ENCODE data around the gene CORO7. TPM values are rescaled to one million over a fixed set of nuclear protein-coding genes. Genes with fewer than 3 reads are reported as not detected.

Gene CORO7
- total and polyA plus RNA-seq, 9 of the 15 experiments (the other 6 are each of a cell fraction or from before 2014, with no cell fraction given) = 0.45 to 77.2 (median 18.7) TPM

DNA sequence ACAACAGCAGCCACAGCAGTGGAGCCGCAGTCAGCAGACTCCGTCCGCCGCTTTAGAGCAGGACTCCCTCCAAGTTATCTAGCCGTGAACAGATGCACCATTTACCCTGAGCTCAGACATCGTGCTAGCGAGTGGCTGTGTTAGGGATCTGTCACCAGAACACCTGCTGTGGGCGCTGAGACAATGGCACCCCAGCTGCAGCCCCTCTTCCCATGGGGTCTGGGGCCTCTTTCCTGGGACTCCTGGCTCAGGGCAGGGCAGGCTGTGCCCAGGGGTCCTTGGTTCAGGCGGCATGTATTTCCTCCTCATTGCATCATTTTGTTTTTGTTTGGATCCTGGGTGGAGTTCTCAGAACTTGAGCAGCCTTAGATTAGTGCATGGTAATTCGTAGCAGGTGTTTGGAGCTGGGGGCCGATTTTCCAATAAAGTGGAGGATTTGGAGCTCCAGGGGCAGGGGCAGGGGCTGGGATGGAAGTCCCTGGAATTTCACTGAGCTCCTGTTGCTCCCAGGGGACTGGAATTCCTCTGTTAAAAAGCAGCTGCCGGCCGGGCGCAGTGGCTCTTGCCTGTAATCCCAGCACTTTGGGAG, 34.6 kb upstream of the CORO7 start (continued):
- TF ChIP-seq ZMIZ1 (IDR thresholded peaks at IDR 0.05; ENCODE audit: low read depth in 2 of 2, low read length in 2 of 2) (no peak), ADNP (tag; IDR thresholded peaks at IDR 0.05) (no peak), YY1 (IDR thresholded peaks at IDR 0.05; ENCODE audit: borderline replicate concordance in 1 of 3, control insufficient read depth in 1 of 3, extremely low read depth in 1 of 3, insufficient read depth in 3 of 3, insufficient read length in 1 of 3, insufficient replicate concordance in 2 of 3, low read depth in 1 of 3, low read length in 2 of 3) (no peak), ELK1 (CRISPR knock-in tag; IDR thresholded peaks at IDR 0.05) (no peak), GATAD2A (IDR thresholded peaks at IDR 0.05) (no peak), SAFB (IDR thresholded peaks at IDR 0.05; ENCODE audit: borderline replicate concordance, low read depth, low read length) (no peak), TAF15 (IDR thresholded peaks at IDR 0.05; ENCODE audit: low read depth, low read length) (no peak), KLF16 (IDR thresholded peaks at IDR 0.05) (no peak), BRD9 (IDR thresholded peaks at IDR 0.05; ENCODE audit: low read depth, partially characterized antibody) (peak; percentile 72), ARNT (IDR thresholded peaks at IDR 0.05) (no peak)
- TF ChIP-seq, protein P1, sequence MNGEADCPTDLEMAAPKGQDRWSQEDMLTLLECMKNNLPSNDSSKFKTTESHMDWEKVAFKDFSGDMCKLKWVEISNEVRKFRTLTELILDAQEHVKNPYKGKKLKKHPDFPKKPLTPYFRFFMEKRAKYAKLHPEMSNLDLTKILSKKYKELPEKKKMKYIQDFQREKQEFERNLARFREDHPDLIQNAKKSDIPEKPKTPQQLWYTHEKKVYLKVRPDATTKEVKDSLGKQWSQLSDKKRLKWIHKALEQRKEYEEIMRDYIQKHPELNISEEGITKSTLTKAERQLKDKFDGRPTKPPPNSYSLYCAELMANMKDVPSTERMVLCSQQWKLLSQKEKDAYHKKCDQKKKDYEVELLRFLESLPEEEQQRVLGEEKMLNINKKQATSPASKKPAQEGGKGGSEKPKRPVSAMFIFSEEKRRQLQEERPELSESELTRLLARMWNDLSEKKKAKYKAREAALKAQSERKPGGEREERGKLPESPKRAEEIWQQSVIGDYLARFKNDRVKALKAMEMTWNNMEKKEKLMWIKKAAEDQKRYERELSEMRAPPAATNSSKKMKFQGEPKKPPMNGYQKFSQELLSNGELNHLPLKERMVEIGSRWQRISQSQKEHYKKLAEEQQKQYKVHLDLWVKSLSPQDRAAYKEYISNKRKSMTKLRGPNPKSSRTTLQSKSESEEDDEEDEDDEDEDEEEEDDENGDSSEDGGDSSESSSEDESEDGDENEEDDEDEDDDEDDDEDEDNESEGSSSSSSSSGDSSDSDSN (IDR thresholded peaks at IDR 0.05; ENCODE audit: borderline replicate concordance in 1 of 2, low read depth in 2 of 2, low read length in 2 of 2) = no peak
- TF ChIP-seq, protein P2, sequence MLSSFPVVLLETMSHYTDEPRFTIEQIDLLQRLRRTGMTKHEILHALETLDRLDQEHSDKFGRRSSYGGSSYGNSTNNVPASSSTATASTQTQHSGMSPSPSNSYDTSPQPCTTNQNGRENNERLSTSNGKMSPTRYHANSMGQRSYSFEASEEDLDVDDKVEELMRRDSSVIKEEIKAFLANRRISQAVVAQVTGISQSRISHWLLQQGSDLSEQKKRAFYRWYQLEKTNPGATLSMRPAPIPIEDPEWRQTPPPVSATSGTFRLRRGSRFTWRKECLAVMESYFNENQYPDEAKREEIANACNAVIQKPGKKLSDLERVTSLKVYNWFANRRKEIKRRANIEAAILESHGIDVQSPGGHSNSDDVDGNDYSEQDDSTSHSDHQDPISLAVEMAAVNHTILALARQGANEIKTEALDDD (IDR thresholded peaks at IDR 0.05) = no peak

All from K562 (cell line).